Cardiac fibroblast (primary cell): ENCODE measurements around the gene KRTAP4-11.
"Not testable (repeated sequence)": the region's sequence is repeated elsewhere in the genome, so short reads cannot be mapped to it uniquely, and the experiment has no call there.

ENCODE experiments used
- DNase-seq, 2 donors: peaks; one replicate each; pipeline versions ENCODE4 v3.0.0 to v3.0.0-alpha.2; 2010; ENCODE audit warnings: low read depth in 2 of 2
- H3K4me3 ChIP-seq, 2 donors: replicated peaks in 1 of 2; 1 replicate in 1 of 2; 2 replicates in 1 of 2; pipeline ENCODE4 v1.5.1; 2011; ENCODE audit warnings: low read depth in 2 of 2, low read length in 2 of 2, mild to moderate bottlenecking in 2 of 2, moderate library complexity in 1 of 2
- CTCF ChIP-seq: IDR thresholded peaks from one replicate; pipeline ENCODE4 v1.5.1; 2011; ENCODE audit warnings: low read depth, mild to moderate bottlenecking, low read length, inconsistent platforms

Gene KRTAP4-11

DNA sequence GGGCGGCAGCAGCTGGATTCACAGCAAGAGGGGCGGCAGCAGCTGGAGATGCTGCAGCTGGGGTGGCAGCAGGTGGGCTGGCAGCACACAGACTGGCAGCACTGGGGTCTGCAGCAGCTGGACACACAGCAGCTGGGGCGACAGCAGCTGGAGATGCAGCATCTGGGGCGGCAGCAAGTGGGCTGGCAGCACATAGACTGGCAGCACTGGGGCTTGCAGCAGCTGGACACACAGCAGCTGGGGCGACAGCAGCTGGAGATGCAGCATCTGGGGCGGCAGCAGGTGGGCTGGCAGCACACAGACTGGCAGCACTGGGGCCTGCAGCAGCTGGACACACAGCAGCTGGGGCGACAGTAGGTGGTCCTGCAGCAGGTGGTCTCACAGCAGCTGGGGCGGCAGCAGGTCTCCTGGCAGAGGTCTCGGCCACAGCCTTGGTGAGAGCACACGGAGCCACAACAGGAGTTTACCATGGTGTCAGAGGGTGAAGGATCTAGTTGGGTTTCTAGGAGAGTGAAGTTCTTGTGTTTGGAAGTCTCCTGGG, at the start of gene KRTAP4-11:
KRTAP4-11 (minus strand) TSS at position 528 of the 541 bp plus-strand sequence; CDS start at position 470, 58 bp downstream.
- not testable (repeated sequence) for DNase-seq, H3K4me3 ChIP-seq

GRCh38 chr17:41167561-41167960, 49.4 kb upstream of the KRTAP4-11 start:
- TF ChIP-seq CTCF = no peak
- H3K4me3 ChIP-seq = no peak overlapping the region
- no peak for DNase-seq

GRCh38 chr17:41163828-41164227, 45.7 kb upstream of the KRTAP4-11 start:
- no peak for DNase-seq
- TF ChIP-seq CTCF = no peak

DNA sequence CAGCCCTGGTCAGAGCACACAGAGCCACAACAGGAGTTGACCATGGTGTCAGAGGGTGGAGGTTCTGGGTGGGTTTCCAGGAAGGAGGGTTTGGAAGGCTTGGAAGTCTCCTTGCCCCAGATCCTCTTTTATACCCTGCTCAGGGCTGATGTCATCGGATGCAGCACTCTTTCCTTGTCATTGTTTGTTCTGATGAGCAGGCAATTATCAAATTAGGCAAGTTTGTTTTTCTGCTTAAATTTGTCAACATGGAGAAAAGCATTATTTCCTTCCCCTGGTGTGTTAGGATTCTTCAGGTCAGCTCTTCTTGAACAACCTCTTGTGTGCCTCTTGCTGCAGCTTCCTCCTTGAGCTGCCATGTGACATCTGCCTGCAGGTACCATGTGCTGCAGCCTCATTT, 42.5 kb upstream of the KRTAP4-11 start, which contains the start of gene KRTAP4-4:
KRTAP4-4 (minus strand) TSS at position 101 of the 400 bp plus-strand sequence; CDS start at position 44, 57 bp downstream.
- DNase-seq = no peak
- TF ChIP-seq CTCF = no peak
- no peak within 1 kb of the TSS for H3K4me3 ChIP-seq

More at GRCh38 chr17:41163828-41164227, 45.7 kb upstream of the KRTAP4-11 start:
- H3K4me3 ChIP-seq = no peak overlapping the region

GRCh38 chr17:41160190-41160589, 42.0 kb upstream of the KRTAP4-11 start:
- H3K4me3 ChIP-seq, DNase-seq: not testable (repeated sequence)

GRCh38 chr17:41153856-41154255, 35.7 kb upstream of the KRTAP4-11 start:
- no peak for DNase-seq
- TF ChIP-seq CTCF = no peak
- H3K4me3 ChIP-seq = no peak overlapping the region

DNA sequence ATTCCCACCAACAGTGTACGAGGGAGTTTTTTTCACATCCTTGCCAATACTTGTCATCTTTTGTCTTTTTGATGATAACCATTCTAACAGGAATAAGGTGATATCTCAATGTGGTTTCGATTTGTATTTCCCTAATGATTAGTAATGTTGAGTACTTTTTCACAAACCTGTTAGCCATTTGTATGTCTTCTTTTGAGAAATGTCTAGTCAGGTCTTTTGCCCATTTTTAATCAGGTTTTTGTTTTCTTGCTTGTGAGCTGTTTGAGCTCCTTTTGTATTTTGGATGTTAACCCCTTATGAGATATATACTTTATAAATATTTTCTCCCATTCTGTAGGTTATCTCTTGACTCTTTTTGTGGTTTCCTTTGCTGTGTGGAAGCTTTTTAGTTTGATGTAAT, 33.4 kb upstream of the KRTAP4-11 start:
- no peak overlapping the region for H3K4me3 ChIP-seq
- TF ChIP-seq CTCF = no peak
- DNase-seq = no peak

DNA sequence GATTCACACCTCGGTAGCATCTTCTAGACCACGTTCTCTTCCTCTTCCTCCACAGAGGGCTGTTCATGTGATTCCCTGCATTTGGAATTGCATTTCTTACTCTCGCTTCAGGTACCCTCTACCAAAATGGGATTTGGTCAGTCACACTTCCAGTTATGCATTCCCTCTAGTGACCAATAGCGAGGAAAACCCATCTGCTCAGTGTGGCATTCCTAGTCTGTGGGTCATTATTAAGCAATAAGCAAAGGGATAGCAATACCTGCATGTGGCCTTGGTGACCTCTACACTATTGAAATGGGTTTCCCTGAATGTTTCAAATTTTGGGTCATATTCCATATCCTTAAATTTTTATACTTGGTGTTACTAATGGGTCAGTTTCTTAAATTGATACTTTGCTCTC, 31.9 kb upstream of the KRTAP4-11 start:
- no peak overlapping the region for H3K4me3 ChIP-seq
- no peak for DNase-seq
- no peak for TF ChIP-seq CTCF
